ENCODE results near the gene TMEM253.

The TMEM253 gene

DNA sequence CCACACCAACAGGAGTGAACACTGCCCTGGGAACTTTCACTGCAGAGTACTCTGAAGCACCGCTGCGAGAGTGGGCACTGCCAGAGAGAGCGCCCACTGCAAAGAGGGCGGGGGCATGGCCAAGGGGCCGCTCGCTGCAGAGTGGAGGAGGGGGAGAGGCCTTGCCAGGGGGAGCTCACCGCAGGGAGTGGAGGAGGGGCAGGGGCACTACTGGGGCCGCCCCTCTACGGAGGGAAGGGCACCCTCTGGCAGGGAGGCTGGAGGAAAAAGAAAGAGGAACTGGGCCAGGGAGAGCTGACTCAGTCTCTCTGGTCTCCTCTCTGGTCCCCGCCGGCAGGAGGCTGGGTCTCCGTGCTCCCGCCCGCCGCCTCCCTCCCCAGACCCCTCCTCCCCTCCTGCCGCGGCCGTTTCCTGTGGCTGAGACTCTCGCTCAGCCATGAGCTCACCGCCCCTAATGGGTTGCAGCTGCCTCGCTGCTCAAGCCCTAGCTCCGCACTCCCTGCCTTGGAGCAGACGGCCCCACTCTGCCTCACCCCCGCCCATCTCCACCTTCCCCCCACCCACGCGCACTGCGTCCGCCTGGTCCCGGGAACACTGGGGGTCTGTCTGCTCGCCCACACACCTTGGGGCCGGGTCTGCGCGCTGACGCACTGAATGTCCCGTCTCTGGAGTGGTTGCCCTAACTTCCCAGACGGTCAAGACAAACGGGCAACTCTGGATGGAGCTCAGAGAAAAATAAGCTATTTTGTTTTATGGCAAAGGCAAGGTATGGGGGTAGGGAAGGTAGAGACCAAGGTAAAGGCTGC, 29.4 kb upstream of the TMEM253 start:
- in situ Hi-C loops (cut with MboI; ENCODE audit: low sequenced_read_pairs, unreplicated experiment): no loop called here
- no peak for TF ChIP-seq CTCF (IDR thresholded peaks at IDR 0.05; ENCODE audit: borderline replicate concordance, control extremely low read depth, extremely low read depth, insufficient read depth, missing control alignments)
- peak; percentile 92 for DNase-seq (ENCODE audit: low spot score)

GRCh38 chr14:21072031-21072473, 28.8 kb upstream of the TMEM253 start:
- in situ Hi-C loops (cut with MboI; ENCODE audit: low sequenced_read_pairs, unreplicated experiment): no loop called here
- TF ChIP-seq CTCF (IDR thresholded peaks at IDR 0.05; ENCODE audit: borderline replicate concordance, control extremely low read depth, extremely low read depth, insufficient read depth, missing control alignments): no peak
- peak; percentile 32 for DNase-seq (ENCODE audit: low spot score)

DNA sequence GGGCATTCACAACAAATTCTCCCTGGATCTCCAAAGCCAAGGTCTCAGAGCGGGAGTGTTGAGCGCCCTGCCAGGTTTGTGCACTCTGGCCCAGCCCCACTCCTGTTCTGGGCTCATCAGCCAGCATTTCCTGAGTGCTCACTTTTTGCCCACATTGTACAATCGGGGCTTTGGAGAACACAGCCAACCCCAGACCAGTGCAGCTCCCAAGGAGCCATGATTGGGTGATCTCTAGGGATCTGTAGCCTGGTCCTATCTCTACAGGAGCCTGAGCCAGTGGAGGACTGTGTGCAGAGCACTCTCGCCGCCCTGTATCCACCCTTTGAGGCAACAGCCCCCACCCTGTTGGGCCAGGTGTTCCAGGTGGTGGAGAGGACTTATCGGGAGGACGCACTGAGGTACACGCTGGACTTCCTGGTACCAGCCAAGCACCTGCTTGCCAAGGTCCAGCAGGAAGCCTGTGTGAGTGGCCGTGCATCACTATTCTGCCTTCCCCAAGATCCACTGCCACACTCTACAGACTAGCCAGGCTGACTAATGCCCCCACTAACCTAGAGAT, 28.0 kb upstream of the TMEM253 start:
- in situ Hi-C loops (cut with MboI; ENCODE audit: low sequenced_read_pairs, unreplicated experiment): no loop called here
- peak; percentile 28 for DNase-seq (ENCODE audit: low spot score)

GRCh38 chr14:21073921-21074320, 26.9 kb upstream of the TMEM253 start:
- peak; percentile 24 for DNase-seq (ENCODE audit: low spot score)
- no peak for TF ChIP-seq CTCF (IDR thresholded peaks at IDR 0.05; ENCODE audit: borderline replicate concordance, control extremely low read depth, extremely low read depth, insufficient read depth, missing control alignments)
- in situ Hi-C loops (cut with MboI; ENCODE audit: low sequenced_read_pairs, unreplicated experiment): no loop called here

More for the DNA sequence above, 28.0 kb upstream of the TMEM253 start:
- no peak for TF ChIP-seq CTCF (IDR thresholded peaks at IDR 0.05; ENCODE audit: borderline replicate concordance, control extremely low read depth, extremely low read depth, insufficient read depth, missing control alignments)

- no peak for TF ChIP-seq CTCF (IDR thresholded peaks at IDR 0.05; ENCODE audit: borderline replicate concordance, control extremely low read depth, extremely low read depth, insufficient read depth, missing control alignments)
- in situ Hi-C loops (cut with MboI; ENCODE audit: low sequenced_read_pairs, unreplicated experiment): no loop called here
- DNase-seq (ENCODE audit: low spot score): peak; percentile 24
Observed at GRCh38 chr14:21074398-21075272, 26.2 kb upstream of the TMEM253 start.

DNA sequence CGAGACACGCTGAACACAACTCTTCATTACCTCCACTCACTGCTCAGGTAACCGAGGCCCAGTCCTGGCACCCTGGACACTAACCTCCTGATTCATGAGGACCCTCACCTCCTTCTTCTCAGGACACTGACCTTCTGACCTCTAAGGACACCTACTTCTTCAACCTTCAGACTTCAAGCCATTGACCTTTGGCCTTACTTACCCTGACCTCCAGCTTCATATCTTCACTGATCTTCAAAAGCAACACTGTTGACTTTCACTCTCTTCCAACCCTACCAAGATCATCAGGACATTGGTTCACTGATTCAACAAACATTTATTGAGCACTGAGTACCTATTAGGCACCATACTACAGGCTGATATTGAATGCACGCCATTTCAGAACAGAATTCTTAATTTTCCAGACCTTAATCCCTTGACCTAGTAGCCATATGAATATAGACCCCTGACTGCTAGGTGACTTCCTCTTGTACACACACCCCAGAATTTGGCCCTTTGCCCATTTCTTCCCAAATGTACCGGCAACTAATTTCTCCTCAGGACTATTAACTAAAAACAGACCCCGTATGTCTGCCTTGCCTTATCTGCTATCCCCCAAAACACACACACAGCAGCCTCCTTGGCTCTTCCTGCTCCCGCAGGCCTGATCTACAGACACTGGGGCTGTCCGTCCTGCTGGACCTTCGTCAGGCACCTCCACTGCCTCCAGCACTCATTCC, 25.0 kb upstream of the TMEM253 start:
- TF ChIP-seq CTCF (IDR thresholded peaks at IDR 0.05; ENCODE audit: borderline replicate concordance, control extremely low read depth, extremely low read depth, insufficient read depth, missing control alignments): no peak
- in situ Hi-C loops (cut with MboI; ENCODE audit: low sequenced_read_pairs, unreplicated experiment): no loop called here
- no peak for DNase-seq (ENCODE audit: low spot score)
